GM19238 (cell line): Measurements from ENCODE around the gene KCNQ1.

Experiments used
- DNase-seq: peaks from one replicate; pipeline ENCODE4 v3.0.0; 2011; ENCODE audit warnings: low spot score; ENCODE audit not compliant: insufficient read length

The KCNQ1 gene

GRCh38 chr11:2694995-2695939 lies 250.5 kb downstream of the KCNQ1 start:
- DNase-seq = no peak

- DNase-seq = no peak
Observed at GRCh38 chr11:2696455-2696854, 251.6 kb downstream of the KCNQ1 start.

DNA sequence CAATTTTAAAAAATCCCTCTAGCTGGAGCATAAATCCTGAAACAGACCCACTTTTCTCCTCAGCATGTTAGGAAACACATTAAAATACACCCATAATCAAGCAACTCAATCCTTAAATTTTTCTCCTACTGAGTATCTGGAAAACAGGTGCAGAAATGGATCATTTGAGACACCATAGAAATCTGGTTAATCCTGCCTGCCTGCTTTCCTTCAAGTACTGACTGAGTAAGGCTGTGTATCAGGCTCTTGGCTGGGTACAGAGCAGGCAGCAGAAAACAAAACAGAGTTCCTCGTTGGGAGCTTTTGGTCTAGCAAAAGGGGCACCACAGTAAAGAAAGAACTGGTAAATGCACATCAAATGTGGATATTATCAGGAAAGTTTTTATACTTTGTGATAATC lies 253.1 kb downstream of the KCNQ1 start:
- DNase-seq = no peak

GRCh38 chr11:2698386-2699184 lies 253.8 kb downstream of the KCNQ1 start:
- DNase-seq = no peak

- no peak for DNase-seq
Observed at GRCh38 chr11:2699185-2699530, 254.3 kb downstream of the KCNQ1 start.

- peak; percentile 95 for DNase-seq
Observed at GRCh38 chr11:2699531-2700414, 255.0 kb downstream of the KCNQ1 start, which contains the start of gene KCNQ1OT1. TSS of gene KCNQ1OT1 (minus strand) at chr11:2699994.

GRCh38 chr11:2700415-2701211 lies 255.8 kb downstream of the KCNQ1 start:
- peak; percentile 57 for DNase-seq

GRCh38 chr11:2701230-2701629 lies 256.4 kb downstream of the KCNQ1 start:
- no peak for DNase-seq

- no peak for DNase-seq
Observed at GRCh38 chr11:2701898-2702434, 257.2 kb downstream of the KCNQ1 start.

- DNase-seq = no peak
Observed at GRCh38 chr11:2702771-2703362, 258.1 kb downstream of the KCNQ1 start.

DNA sequence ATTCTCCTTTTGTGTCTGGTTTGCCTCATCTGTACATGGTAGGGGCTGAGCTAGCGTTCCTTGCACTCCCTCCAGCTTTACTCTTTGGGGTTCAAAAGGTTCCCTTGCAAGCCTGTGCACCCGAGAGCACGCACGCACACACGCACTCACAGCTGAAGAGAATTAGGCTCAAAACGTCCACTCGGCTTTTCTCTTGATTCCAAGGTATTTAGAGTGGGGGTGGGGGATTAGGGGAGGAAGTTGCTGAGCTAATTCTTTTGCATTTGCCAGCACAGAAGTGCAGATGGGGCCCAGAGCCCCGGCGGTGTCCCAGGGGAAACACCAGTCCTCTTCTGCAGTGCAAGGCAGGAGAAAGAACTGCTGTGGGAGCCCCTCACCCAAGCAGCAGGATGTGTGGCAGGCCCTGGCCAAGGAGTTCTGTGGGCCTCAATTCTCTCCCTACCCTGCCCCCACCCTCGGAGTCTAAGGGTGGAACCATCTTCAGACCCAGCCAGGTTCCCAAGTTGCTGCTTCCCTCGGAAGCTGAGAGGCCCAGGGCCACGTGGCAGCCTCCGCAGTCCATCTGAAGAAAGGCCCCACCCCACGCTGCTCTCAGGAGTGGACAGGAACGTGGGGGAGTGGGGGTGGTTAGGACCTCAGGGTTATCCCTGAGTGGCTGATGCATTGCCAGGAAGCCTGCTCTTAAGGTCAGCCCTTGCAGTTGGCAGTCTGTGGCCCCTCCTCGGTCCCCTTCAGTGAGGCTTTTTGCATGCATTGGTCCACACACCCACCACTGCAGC lies 258.7 kb downstream of the KCNQ1 start:
- DNase-seq = no peak

GRCh38 chr11:2704356-2704755 lies 259.5 kb downstream of the KCNQ1 start:
- no peak for DNase-seq

GRCh38 chr11:2704896-2705606 lies 260.2 kb downstream of the KCNQ1 start:
- no peak for DNase-seq

- DNase-seq = no peak
Observed at GRCh38 chr11:2706321-2706720, 261.5 kb downstream of the KCNQ1 start.

DNA sequence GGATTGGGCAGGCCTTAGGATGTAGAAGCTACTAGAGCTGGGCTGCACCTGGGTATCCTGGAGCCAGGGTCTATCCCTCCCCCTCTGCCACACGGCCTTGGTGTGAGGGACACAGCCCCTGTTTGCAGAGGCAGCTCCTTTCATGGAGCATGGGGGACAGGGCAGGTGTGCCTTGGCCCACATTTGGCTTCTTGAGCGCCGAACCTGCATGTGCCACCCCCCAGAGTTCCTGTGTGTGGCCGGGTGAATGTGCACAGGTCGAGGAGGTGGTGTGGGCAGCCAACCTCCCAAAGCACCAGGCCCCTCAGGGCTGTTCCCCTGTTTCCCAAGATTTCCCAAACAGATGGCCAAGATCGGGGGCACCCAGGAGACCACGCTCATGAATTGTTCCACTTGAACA lies 262.9 kb downstream of the KCNQ1 start:
- no peak for DNase-seq

GRCh38 chr11:2708151-2708581 lies 263.4 kb downstream of the KCNQ1 start:
- no peak for DNase-seq

DNA sequence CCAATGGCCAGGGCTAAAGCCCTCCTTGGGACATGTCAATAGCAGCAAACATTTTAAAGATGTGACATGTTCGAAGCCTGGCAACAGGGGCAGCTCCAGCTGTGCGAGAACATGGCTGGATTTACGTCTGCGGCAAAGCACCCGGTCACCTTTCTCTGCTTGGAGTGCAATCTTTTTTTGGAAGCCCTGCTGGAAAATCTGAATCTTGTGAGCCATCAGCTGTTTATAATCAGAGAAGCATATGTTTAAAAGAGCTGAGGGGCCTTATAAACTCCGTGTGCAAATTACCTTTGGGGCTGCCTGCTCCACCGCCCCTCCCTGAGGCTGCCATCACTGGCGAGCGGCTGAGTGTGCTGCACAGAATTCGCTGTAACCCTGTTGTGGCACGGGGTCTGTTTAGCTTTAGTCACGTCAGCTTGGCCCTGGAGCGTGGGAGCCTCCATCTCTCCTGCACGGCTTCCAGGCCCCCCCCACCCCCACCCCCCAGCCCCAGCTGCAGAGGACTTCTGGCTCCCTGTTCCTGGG lies 264.0 kb downstream of the KCNQ1 start:
- no peak for DNase-seq

DNA sequence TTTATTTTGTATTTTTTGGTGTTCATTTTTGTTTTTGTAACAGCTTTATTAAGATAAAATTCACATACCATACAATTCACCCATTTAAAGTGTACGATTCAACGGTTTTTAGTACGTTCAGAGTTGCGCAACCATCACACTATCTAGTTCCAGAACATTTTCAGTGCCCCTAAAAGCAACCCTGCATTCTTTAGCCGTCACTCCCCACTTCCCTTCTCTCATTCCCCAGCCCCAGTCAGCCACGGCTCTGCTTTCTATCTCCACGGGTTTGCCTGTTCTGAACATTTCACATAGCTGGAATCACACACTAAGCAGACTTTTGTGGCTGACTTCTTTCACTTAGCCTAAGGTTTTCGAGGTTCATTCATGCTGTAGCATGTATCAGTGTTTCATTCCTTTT lies 264.6 kb downstream of the KCNQ1 start:
- no peak for DNase-seq
